Globus pallidus (tissue), 1 donor: ENCODE measurements around the gene VPS11.
A peak's percentile ranks its signal among the peaks of the same experiment; 100 is the strongest.
"Not testable (repeated sequence)": the region's sequence is repeated elsewhere in the genome, so short reads cannot be mapped to it uniquely, and the experiment has no call there.

Experiments
- DNase-seq: peaks from one replicate; pipeline ENCODE4 v3.0.0-alpha.2; 2015; ENCODE audit warnings: low spot score

VPS11 gene

GRCh38 chr11:119103161-119103664 is 35.6 kb downstream of the VPS11 start:
- DNase-seq: not testable (repeated sequence)

DNA sequence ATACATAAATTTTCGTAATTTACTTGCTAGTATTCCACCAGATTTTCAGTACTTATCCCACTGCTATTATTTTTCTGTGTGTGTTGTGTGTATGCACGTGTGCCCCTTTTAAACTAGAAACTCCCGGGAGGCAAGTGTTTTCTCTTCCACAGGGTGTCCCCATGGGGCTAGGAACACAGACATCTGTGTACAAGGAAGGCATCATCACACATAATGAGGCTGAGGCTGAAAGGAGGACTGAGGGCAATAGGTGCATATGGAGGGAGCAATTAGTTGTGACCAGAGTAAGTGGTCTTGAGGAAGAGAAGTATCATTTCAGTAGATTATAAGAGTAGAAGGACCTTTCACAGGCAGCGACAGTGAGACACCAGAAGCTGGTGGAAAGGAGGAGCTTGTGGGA is 36.2 kb downstream of the VPS11 start:
- DNase-seq: no peak

GRCh38 chr11:119106564-119107537 is 39.2 kb downstream of the VPS11 start, which contains the start of gene C2CD2L:
Gene C2CD2L (plus strand): TSS chr11:119107344. CDS start chr11:119107742, 398 bp downstream.
- peak; percentile 89 for DNase-seq

DNA sequence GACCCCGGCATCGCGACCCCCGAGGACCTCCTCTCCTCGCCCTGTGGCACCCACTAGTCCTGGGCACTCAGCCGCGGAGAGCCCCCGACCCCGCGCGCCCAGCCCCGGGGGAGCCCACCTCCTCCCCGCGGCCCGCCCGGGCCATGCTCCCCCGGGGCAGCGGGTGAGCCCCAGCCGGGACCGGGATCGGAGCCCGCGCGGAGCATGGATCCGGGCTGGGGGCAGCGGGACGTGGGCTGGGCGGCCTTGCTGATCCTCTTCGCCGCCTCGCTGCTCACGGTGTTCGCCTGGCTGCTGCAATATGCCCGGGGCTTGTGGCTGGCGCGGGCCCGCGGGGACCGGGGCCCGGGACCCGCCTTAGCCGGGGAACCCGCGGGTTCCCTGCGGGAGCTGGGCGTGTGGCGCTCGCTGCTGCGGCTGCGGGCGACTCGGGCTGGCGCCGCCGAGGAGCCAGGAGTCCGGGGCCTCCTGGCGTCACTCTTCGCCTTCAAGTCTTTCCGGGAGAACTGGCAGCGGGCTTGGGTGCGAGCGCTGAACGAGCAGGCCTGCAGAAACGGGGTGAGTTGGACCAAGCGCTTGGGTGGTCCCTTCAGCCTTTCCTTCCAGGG is 40.0 kb downstream of the VPS11 start:
- no peak for DNase-seq

DNA sequence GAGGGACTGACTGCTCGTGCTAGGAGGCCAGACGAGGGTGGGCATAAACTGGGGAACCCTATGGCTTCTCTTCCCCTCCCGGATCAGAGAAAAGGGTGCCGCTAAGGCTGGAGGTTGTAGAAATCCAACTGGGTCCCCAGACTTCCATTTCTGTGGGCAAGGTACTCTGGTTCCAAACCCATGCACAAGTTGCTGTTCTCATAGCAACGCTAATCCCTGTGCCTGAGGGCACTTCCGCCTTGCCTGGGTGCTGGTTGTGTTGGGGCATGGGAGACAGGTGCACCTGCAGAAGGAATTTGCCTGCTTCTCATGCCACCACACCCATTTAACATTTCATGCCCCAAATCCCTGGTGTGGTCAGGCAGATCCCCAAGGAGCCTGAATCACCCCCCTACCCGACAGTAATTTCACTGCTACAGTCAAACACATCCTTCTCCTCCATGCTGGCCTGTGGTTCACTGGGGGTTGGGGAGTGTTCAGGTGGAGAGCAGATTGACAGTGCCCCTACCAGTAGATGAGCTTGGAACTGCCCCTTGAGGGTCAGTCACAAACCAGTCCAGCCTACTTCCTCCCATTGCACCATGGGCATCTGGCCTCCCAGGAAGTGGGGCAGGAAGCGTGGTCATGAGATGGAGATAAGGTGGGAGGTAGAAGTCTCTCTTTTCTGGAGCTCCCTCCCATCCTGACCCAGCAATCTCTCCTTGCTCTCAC is 40.7 kb downstream of the VPS11 start:
- DNase-seq: no peak

GRCh38 chr11:119108857-119109221 is 41.2 kb downstream of the VPS11 start:
- DNase-seq: no peak

DNA sequence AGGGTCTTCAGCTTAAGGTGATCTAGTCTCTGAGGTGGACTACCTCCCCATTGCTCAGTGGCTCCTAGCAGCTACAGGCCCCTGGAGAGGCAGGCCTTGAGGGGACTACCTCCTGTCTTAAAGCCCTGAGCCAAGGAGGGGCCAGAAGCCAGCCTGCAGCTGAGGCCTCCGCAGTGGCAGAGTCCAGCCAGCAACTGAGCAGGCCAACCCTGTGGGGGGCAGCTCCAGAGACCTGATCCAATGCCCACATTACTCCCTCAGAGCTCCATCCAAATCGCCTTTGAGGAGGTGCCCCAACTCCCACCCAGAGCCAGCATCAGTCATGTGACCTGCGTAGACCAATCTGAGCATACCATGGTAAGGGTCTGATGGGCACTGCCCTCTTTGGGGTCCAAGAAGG is 42.2 kb downstream of the VPS11 start:
- no peak for DNase-seq

GRCh38 chr11:119110439-119110838 is 42.8 kb downstream of the VPS11 start:
- DNase-seq: no peak

- no peak for DNase-seq
Observed at GRCh38 chr11:119111361-119111925, 43.8 kb downstream of the VPS11 start.

DNA sequence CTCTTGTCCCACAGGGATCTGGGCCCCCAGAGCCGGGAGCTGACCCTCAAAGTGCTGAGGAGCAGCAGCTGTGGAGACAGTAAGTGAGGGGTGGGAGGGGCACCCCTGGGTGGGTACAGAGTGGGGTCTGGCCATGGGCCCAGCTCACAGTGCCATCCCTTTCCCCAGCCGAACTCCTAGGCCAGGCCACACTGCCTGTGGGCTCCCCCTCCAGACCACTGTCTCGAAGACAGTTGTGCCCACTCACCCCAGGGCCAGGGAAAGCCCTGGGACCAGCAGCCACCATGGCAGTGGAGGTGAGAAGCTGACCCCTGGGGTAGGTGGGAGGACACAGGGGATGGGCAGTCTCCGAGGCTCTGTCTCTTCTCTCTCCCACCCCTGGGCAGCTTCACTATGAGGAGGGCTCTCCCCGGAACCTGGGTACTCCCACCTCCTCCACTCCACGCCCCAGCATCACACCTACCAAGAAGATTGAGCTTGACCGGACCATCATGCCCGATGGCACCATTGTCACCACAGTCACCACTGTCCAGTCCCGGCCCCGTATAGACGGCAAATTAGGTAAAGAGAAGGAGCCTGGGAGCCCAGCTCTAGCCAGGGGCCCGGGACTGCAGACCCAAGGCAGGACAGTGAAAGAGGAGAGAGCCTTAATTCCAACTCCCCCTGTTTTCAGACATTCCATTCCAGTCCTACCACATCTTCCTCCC is 44.8 kb downstream of the VPS11 start:
- DNase-seq: no peak

- DNase-seq: no peak
Observed at GRCh38 chr11:119113716-119114115, 46.1 kb downstream of the VPS11 start.

GRCh38 chr11:119114351-119114750 is 46.7 kb downstream of the VPS11 start:
- no peak for DNase-seq

DNA sequence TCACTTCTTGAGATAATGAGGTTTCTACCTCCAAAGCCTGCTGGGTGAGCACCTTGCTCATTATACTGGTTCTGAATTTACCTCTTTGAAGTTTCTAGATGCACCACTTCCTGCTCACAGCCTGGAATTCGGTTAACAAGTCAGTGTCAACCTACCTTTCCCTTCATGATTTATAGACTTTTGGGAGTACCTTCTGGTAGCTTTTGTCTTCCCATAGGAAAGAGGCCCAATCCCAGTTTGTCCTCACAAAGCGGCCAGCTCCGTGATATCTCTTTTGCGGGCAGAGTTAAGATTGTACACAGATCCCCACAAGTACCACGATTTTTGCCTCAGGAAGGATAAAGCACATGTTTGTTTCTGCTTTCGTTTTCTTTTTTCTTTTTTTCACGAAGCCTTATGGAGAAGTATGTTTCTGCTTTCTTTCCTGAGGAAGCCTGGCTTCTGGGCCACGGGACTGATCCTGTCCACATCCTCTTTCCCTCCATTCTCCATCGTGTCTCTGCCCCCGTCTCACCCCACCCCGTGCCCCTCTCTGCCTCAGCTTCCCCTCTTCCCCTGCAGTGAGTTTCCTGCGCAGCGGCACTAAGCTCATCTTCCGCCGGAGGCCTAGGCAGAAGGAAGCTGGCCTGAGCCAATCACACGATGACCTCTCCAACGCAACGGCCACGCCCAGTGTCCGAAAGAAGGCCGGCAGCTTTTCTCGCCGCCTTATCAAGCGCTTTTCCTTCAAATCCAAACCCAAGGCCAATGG is 48.0 kb downstream of the VPS11 start:
- peak; percentile 56 for DNase-seq

GRCh38 chr11:119116235-119116594 is 48.6 kb downstream of the VPS11 start:
- no peak for DNase-seq

DNA sequence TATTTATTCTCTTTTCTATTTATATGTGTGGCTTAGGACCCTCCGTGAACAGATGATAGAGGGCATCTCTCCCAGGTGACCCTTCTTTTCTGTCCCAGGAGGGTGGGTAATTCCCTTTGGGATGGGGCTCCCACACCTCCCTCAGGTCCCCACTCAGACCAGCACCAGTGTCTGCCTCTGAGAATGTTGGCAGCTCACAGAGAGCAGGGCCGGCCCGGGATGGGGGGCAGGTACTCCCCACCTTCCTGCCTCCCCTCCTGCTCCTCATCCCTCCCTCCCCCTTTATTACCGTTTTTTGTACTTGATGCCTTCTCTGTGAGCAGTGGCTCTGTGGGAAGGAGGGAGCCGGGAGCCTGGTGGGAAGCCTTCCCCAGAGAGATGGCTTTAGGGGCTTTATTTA is 49.0 kb downstream of the VPS11 start:
- DNase-seq: no peak

DNA sequence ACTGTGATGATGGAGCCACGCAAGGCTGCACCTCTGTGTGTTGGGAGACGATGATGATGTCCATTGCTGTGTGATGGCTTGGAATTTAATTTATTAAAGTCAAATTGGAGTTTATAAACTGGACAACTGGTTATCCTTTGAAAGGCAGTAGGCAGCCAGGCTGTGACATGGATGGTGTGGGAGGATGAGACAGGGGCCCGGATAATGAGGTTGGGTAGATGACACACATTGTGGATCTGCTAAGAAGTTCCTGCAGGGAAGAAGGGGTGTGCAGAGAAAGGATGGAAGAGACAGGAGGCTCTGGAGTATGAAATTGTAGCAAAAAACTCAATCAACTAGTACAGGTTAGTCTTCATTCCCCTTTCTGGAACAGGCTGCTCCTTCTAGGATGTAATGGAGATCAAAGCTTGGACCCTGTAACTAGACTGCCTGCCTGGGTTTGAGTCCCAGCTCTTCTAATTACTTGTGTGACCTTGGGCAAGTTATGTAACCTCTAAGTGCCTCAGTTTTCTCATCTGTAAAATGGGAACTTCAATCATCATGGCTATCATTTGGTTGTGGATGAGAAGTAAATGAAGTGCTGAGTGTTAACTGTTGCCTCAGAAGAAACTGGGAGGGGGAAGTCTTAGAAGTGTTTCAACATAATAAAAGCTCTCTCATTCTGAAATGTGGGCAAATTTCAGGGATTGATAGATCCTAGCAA is 49.5 kb downstream of the VPS11 start:
- DNase-seq: no peak

DNA sequence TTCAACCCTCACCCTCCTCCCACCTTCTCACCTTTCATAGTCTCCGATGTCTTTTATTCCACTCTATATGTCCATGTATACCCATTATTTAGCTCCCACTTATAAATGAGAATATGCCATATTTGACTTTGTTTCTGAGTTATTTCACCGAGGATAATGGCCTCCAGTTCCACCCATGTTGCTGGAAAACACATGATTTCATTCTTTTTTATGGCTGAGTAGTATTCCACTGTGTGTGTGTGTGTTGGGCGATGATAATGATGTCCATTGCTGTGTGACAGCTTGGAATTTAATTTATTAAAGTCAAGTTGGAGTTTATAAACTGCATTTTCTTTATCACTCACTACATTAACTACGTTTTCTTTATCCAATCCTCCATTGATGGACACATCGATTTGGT is 50.6 kb downstream of the VPS11 start:
- DNase-seq: no peak

DNA sequence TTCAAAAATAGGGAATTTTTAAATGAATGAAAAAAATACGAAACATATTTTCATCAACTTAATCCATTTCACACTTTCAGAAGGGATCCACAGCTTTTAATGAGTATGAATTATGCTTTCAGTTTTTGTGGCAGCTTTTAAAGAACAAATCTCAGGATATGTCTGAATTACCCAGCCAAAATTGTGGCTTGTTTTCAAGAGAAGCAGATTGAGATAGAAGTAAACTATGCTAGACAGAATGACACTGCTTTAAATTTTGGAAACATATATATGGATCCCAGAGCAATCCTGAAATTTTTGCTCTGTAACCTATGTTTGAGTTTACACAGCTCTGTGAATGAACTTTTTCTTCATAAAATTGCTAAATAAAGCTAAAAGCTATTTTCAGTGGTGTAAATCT is 51.3 kb downstream of the VPS11 start:
- no peak for DNase-seq

- no peak for DNase-seq
Observed at GRCh38 chr11:119120639-119121007, 53.0 kb downstream of the VPS11 start.
